OCI-LY1 (cell line): ENCODE measurements around the gene OR10R2.

ENCODE experiments used
- H2AFZ ChIP-seq: fragments of 200-600 bp; sonication (generic), shearing (Covaris generic); 2 replicates; pipeline ENCODE4 v1.6.0; 2014; ENCODE audit warnings: antibody characterized with exemption, mild to moderate bottlenecking, low read length
- H3F3A ChIP-seq: fragments of 200-600 bp; sonication (generic), shearing (Covaris generic); 2 replicates; pipeline ENCODE4 v1.6.0; 2014; ENCODE audit warnings: mild to moderate bottlenecking, antibody characterized with exemption, low read length, moderate library complexity; ENCODE audit not compliant: insufficient read depth
- H3K27ac ChIP-seq: fragments of 200-600 bp; sonication (generic); 2 replicates; pipeline ENCODE4 v1.5.1; 2014; ENCODE audit warnings: low read length, mixed run types, mild to moderate bottlenecking, low read depth; ENCODE audit not compliant: poor library complexity, severe bottlenecking
- H3K27me3 ChIP-seq: fragments of 200-600 bp; sonication (generic); 2 replicates; pipeline ENCODE4 v1.6.0; 2014; ENCODE audit warnings: antibody characterized with exemption, mild to moderate bottlenecking, low read length, moderate library complexity; ENCODE audit not compliant: insufficient read depth
- H3K36me3 ChIP-seq: fragments of 200-600 bp; sonication (generic); 2 replicates; pipeline ENCODE4 v1.6.1; 2014; ENCODE audit warnings: mild to moderate bottlenecking, antibody characterized with exemption, low read length, moderate library complexity, mixed read lengths; ENCODE audit not compliant: insufficient read depth
- H3K4me1 ChIP-seq: fragments of 200-600 bp; sonication (generic); 2 replicates; pipeline ENCODE4 v1.5.1; 2014; ENCODE audit warnings: mild to moderate bottlenecking, low read length, moderate library complexity; ENCODE audit not compliant: insufficient read depth, severe bottlenecking
- H3K4me2 ChIP-seq: fragments of 200-600 bp; sonication (generic), shearing (Covaris generic); 2 replicates; pipeline ENCODE4 v1.6.1; 2014; ENCODE audit warnings: low read length
- H3K4me3 ChIP-seq: fragments of 200-600 bp; sonication (generic); 2 replicates; pipeline ENCODE4 v1.5.1; 2014; ENCODE audit warnings: low read length, low read depth, mild to moderate bottlenecking, mixed read lengths; ENCODE audit not compliant: poor library complexity, severe bottlenecking
- H3K79me2 ChIP-seq: fragments of 200-600 bp; shearing (Covaris generic); 2 replicates; pipeline ENCODE4 v1.6.1; 2016; ENCODE audit warnings: mixed run types, low read length, mixed read lengths; ENCODE audit not compliant: insufficient read depth
- H3K9ac ChIP-seq: fragments of 200-600 bp; sonication (generic), shearing (Covaris generic); 2 replicates; pipeline ENCODE4 v1.6.1; 2014; ENCODE audit warnings: mild to moderate bottlenecking, low read length, mixed read lengths
- H3K9me2 ChIP-seq: fragments of 200-600 bp; sonication (generic), shearing (Covaris generic); 2 replicates; pipeline ENCODE4 v1.6.1; 2014; ENCODE audit warnings: low read depth, mild to moderate bottlenecking, low read length, mixed read lengths
- H3K9me3 ChIP-seq: fragments of 200-600 bp; shearing (Covaris generic); 2 replicates; pipeline ENCODE4 v1.6.1; 2014; ENCODE audit warnings: low read length, mixed read lengths
- H4K20me1 ChIP-seq: fragments of 200-600 bp; sonication (generic), shearing (Covaris generic); 2 replicates; pipeline ENCODE4 v1.6.0; 2016; ENCODE audit warnings: mild to moderate bottlenecking, low read length; ENCODE audit not compliant: insufficient read depth
- CTCF ChIP-seq: fragments of 200-600 bp; sonication (generic), shearing (Covaris generic); IDR thresholded peaks from 2 replicates; pipeline ENCODE4 v1.5.1; 2017; ENCODE audit warnings: mild to moderate bottlenecking, antibody characterized with exemption, low read length, moderate library complexity, mixed read lengths
- EZH2 ChIP-seq: fragments of 200-600 bp; sonication (generic), shearing (Covaris generic); IDR thresholded peaks from 2 replicates; pipeline ENCODE4 v1.8.0; 2017; ENCODE audit warnings: borderline replicate concordance, mixed run types, mild to moderate bottlenecking, antibody characterized with exemption, low read length, moderate library complexity, mixed read lengths

OR10R2 gene

DNA sequence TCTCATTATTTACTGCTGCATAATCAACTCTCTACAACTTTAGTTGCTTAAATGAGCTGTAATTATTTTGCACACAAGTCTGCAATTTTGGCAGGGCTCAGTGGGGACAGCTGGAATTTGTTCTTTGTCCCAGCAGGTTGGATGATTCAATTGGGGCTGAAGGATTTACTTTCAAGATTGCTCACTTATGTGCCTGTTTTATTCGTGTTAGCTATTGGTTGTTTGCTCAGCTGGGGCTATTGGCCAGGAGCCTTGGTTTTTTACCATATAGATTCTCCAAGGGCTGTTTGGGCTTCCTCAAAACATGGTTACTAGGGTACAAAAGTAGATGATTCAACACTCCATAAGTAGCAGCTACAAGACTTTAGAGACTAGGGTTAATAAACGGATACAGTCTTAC lies 13.4 kb downstream of the OR10R2 start:
- H2AFZ ChIP-seq, result no peak overlapping the region
- TF ChIP-seq EZH2 (no peak), CTCF (no peak)
- H3K79me2 ChIP-seq, result no peaks in the 10 kb centered on the region

DNA sequence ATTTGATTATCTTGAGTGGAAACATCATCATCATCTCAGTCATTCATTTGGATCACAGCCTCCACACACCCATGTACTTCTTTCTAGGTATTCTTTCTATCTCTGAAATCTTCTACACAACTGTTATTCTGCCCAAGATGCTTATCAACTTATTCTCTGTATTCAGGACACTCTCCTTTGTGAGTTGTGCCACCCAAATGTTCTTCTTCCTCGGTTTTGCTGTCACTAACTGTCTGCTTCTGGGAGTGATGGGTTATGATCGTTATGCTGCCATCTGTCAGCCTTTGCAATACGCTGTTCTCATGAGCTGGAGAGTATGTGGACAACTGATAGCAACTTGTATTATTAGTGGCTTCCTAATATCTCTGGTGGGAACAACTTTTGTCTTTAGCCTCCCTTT lies 19.3 kb downstream of the OR10R2 start:
- Histone ChIP-seq H3K36me3 (no peaks in the 10 kb centered on the region), H3K9me2 (no peaks in the 10 kb centered on the region), H3K27ac (no peak overlapping the region), H3K4me3 (no peak overlapping the region), H3K79me2 (no peaks in the 10 kb centered on the region), H4K20me1 (no peaks in the 10 kb centered on the region), H3K4me2 (no peak overlapping the region), H3F3A (no peaks in the 10 kb centered on the region), H3K9ac (no peak overlapping the region), H3K4me1 (no peaks in the 10 kb centered on the region), H3K27me3 (no peaks in the 10 kb centered on the region), H3K9me3 (no peaks in the 10 kb centered on the region), H2AFZ (no peak overlapping the region)
- TF ChIP-seq EZH2 (no peak), CTCF (no peak)

More for the DNA sequence above, 13.4 kb downstream of the OR10R2 start:
- Histone ChIP-seq H3K9me2 (no peaks in the 10 kb centered on the region), H3K9me3 (no peaks in the 10 kb centered on the region), H3K4me3 (no peak overlapping the region), H3K27ac (no peak overlapping the region), H4K20me1 (no peaks in the 10 kb centered on the region), H3K9ac (no peak overlapping the region), H3K36me3 (no peaks in the 10 kb centered on the region), H3K4me1 (no peaks in the 10 kb centered on the region), H3K27me3 (no peaks in the 10 kb centered on the region), H3K4me2 (no peak overlapping the region), H3F3A (no peaks in the 10 kb centered on the region)

- H3K79me2 ChIP-seq, result no peaks in the 10 kb centered on the region
- H3K4me2 ChIP-seq, result no peak overlapping the region
- no peaks in the 10 kb centered on the region for H3K4me1 ChIP-seq
- no peak overlapping the region for H2AFZ ChIP-seq
- no peak for TF ChIP-seq EZH2
- TF ChIP-seq CTCF, result no peak
- no peaks in the 10 kb centered on the region for H3K9me2 ChIP-seq
- no peaks in the 10 kb centered on the region for H4K20me1 ChIP-seq
- H3K4me3 ChIP-seq, result no peak overlapping the region
- H3K27me3 ChIP-seq, result no peaks in the 10 kb centered on the region
- H3K9me3 ChIP-seq, result no peaks in the 10 kb centered on the region
- no peaks in the 10 kb centered on the region for H3K36me3 ChIP-seq
- H3F3A ChIP-seq, result no peaks in the 10 kb centered on the region
- H3K9ac ChIP-seq, result no peak overlapping the region
- H3K27ac ChIP-seq, result no peak overlapping the region
These were observed 21.0 kb downstream of the OR10R2 start for GRCh38 chr1:158493054-158493453.
